Erythroblast (primary cell): ENCODE data around the gene GZMM.

ENCODE experiments used
- DNase-seq, 2 experiments: peaks; one replicate each; lab custom pipeline; 2025; lab: John Stamatoyannopoulos, UW
- GATA1 ChIP-seq: IDR thresholded peaks from 2 replicates; pipeline ENCODE4 v1.6.1; 2011; ENCODE audit warnings: low read depth, mild to moderate bottlenecking, control low read depth, low read length, moderate library complexity
- POLR2A ChIP-seq: IDR thresholded peaks from 2 replicates; pipeline ENCODE4 v1.6.1; 2011; ENCODE audit warnings: mild to moderate bottlenecking, low read length

Gene GZMM

GRCh38 chr19:506404-507285 is 37.2 kb upstream of the GZMM start:
- TF ChIP-seq GATA1 (no peak), POLR2A (peak; percentile 23)
- DNase-seq: peak; percentile 99

GRCh38 chr19:507286-508203 is 36.3 kb upstream of the GZMM start, which contains the start of gene TPGS1:
Gene TPGS1 (plus strand): TSS chr19:507497. CDS start chr19:507507, 10 bp downstream.
- TF ChIP-seq POLR2A: peak; percentile 73
- TF ChIP-seq GATA1: no peak
- peak; percentile 97 to 98 for DNase-seq

GRCh38 chr19:508204-509150 is 35.4 kb upstream of the GZMM start:
- no peak for DNase-seq
- no peak for TF ChIP-seq POLR2A
- TF ChIP-seq GATA1: no peak

GRCh38 chr19:510606-511100 is 33.2 kb upstream of the GZMM start:
- peak; percentile 95 to 96 for DNase-seq
- TF ChIP-seq GATA1: no peak
- TF ChIP-seq POLR2A: no peak

- peak; percentile 53 to 75 for DNase-seq
- TF ChIP-seq POLR2A (peak; percentile 35), GATA1 (no peak)
These were observed 32.6 kb upstream of the GZMM start for GRCh38 chr19:511101-511851.

GRCh38 chr19:512547-513365 is 31.1 kb upstream of the GZMM start:
- DNase-seq: peak; percentile 43 to 76
- TF ChIP-seq GATA1 (no peak), POLR2A (no peak)

- peak in 1 of 2 experiments; percentile 53 for DNase-seq
- no peak for TF ChIP-seq POLR2A
- TF ChIP-seq GATA1: no peak
These were observed 30.3 kb upstream of the GZMM start for GRCh38 chr19:513368-514165.

GRCh38 chr19:514166-514663 is 29.6 kb upstream of the GZMM start:
- no peak for TF ChIP-seq POLR2A
- no peak for TF ChIP-seq GATA1
- no peak for DNase-seq

- TF ChIP-seq GATA1 (no peak), POLR2A (no peak)
- peak; percentile 55 to 57 for DNase-seq
These were observed 25.9 kb upstream of the GZMM start for GRCh38 chr19:517721-518597.
